ENCODE measurements around the gene TRIM61.
"Not testable (repeated sequence)": the region's sequence is repeated elsewhere in the genome, so short reads cannot be mapped to it uniquely, and the experiment has no call there.

DNA sequence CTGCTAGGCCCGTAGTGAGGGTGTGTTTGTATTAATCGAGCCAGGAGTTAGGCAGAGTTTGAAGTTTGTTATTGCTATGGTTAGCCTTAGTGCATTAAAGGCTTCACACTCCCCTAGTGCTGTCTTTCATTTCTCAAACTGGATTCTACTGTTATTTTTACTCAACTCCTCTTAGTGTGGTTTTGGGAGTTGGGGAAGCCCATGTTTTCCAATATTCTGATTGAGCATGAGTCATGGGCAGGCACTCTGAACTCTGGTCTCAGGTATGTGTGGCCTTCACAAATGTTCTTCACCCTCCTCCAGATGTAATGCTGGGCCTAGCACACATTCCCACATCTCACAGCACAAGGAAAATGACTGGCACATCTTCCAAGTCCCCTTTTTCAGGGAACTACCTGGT is 50.4 kb downstream of the TRIM61 start:
- TF ChIP-seq ZNF121 (CRISPR knock-in tag; IDR thresholded peaks at IDR 0.05); NR1H2 (CRISPR knock-in tag; IDR thresholded peaks at IDR 0.05); ZNF232 (CRISPR knock-in tag; IDR thresholded peaks at IDR 0.05); CREB1 (CRISPR knock-in tag; IDR thresholded peaks at IDR 0.05); ESRRA (CRISPR knock-in tag; IDR thresholded peaks at IDR 0.05; ENCODE audit: borderline replicate concordance); CBFB (CRISPR knock-in tag; IDR thresholded peaks at IDR 0.05; ENCODE audit: low read depth); ATF1 (CRISPR knock-in tag; IDR thresholded peaks at IDR 0.05): not testable (repeated sequence)
- TF ChIP-seq, protein P1, sequence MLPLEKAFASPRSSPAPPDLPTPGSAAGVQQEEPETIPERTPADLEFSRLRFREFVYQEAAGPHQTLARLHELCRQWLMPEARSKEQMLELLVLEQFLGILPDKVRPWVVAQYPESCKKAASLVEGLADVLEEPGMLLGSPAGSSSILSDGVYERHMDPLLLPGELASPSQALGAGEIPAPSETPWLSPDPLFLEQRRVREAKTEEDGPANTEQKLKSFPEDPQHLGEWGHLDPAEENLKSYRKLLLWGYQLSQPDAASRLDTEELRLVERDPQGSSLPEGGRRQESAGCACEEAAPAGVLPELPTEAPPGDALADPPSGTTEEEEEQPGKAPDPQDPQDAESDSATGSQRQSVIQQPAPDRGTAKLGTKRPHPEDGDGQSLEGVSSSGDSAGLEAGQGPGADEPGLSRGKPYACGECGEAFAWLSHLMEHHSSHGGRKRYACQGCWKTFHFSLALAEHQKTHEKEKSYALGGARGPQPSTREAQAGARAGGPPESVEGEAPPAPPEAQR (CRISPR knock-in tag; IDR thresholded peaks at IDR 0.05): not testable (repeated sequence)
- TF ChIP-seq, protein P2, sequence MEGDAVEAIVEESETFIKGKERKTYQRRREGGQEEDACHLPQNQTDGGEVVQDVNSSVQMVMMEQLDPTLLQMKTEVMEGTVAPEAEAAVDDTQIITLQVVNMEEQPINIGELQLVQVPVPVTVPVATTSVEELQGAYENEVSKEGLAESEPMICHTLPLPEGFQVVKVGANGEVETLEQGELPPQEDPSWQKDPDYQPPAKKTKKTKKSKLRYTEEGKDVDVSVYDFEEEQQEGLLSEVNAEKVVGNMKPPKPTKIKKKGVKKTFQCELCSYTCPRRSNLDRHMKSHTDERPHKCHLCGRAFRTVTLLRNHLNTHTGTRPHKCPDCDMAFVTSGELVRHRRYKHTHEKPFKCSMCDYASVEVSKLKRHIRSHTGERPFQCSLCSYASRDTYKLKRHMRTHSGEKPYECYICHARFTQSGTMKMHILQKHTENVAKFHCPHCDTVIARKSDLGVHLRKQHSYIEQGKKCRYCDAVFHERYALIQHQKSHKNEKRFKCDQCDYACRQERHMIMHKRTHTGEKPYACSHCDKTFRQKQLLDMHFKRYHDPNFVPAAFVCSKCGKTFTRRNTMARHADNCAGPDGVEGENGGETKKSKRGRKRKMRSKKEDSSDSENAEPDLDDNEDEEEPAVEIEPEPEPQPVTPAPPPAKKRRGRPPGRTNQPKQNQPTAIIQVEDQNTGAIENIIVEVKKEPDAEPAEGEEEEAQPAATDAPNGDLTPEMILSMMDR (IDR thresholded peaks at IDR 0.05): not testable (repeated sequence)
